ENCODE data around the gene NFASC.

NFASC gene

DNA sequence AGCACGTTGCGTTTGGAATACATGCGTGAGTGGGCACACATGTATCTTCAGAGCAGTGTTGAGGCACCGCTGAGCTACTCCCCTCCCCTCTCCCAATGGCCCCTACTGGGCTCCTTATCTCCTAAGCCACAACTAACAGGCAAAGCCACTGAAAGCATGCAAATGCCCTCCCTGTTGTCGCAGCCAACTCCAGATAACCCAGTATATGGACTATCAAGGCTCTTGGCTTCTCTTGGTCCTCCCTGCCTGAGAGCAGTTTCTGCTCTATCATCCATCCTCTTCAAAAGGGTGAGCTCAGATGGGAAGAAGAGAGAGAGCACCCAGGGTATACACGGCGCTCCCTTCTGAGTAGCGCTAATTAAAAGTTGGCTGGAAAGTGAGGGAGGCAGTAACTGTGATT, 113.8 kb downstream of the NFASC start:
- no peak for DNase-seq

DNA sequence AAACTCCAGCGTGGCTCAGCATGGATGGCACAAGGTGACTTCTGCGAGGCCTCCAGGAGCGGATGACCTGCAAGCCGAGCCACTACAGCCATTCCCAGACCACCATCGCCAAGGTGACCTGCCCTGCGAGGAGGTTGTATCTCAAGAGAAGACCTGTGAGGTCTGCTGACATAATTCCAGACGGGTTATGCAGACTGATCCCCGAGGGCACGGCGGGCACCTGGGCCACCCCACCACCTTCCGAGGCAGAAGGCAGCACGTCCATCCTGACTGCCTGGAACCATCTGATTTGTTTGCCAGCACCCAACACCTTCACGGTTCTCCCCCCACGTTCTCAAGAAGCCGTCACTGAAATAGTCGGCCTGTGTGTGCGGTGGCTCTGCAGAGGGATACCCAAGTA, 115.5 kb downstream of the NFASC start:
- no peak for DNase-seq

DNA sequence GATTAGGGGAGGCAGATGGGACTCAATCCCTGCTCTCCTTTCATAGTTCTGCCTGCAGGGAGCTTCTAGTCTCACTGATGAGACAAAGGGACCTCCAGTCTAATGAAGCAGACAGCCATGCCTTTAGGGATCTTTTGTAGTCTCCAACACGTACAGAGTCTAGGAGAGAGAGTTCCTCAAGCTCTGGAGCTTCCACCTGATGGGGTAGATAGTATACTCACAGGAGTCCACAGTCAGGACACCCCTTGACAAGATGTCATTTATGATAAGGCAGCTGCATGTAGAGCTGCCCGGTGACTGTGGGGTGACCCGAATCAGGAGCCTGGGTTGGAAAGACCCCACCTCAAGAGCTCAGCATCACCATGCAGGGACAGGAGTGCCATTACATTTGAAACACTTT, 117.0 kb downstream of the NFASC start:
- DNase-seq: no peak

DNA sequence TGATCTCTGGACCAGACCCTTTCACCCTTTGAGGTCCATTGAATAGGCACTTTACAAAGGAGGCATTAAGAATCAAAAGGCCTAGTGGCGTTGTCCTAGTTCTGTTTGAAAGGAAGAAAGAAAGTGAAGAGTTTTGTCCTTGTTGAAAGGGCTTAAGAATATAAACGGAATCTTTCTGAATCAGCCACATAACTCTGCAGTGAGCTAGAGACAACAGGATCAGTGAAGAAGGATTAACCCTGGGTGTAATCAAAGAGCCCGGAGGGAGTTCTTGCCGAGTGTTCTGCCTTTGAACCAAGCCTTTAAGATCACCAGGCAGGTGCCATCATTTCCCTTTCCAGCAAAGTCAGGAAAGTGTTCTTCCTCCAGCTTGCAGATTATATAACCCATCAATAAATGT, 117.5 kb downstream of the NFASC start:
- no peak for DNase-seq

DNA sequence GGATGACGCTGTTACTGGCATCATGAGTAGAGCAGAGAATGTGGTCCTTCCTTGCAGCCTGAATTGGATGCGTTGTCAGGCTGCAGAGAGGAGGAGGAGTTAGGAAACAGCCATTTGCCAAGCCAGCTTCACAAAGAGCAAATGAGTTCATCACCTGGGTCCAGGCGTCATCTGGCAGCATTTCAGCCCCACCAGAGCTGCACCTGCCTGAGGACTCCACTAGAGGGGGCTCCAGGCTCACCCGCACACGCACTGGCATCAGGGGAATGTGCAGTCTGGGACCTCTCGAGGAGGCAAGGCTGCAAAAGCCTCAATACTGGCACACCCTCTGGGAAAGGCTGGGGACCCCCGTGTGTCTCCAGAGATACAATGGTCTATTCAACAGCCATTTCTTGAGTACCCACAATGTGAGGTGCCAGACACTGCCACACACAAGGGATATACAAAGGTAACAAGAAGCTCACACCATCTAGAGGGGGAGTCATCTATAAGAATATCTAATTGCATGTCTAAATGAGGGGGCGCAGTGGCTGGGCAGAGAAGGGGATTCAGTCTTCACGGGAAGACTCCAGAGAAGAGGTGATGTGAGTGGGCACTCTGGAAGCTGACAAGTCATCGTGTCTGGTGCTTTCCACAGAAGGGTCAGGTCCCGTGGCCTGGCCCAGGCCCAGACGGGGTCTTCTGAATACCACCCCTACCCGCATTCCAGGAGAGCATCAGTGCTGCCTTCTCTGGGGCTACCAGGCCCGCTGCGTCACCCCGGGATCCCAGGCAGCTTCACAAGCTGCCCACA, 118.8 kb downstream of the NFASC start:
- peak; percentile 12 for DNase-seq

DNA sequence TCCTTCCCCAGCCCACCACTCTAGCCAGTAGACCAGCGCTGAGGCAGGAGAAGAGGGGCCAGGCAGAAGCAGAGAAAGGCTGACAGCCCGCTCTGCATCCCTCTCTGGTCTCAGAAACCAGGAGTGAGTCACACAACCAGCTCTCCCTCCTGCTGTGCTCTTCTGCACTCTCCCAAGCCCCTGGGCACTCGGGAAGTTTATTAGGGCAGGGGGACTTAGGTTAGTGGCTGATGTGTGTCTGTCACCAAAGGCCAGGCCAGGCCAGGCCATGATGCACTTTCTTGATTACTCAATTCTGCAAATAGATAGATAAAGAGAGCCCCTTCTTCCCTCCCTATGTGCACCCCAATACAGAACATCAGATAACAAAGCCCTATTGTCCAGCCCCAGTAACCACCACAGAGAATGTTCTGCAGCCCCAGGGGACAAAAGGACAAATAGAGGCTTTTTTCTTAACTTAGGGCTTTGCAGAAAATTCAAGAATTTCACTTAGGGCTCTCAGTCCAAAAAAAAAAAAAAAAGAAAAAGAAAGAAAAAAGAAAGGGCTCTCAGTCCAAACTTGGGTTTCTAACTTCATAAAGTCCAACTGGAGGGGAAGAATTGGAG, 119.5 kb downstream of the NFASC start:
- no peak for DNase-seq

DNA sequence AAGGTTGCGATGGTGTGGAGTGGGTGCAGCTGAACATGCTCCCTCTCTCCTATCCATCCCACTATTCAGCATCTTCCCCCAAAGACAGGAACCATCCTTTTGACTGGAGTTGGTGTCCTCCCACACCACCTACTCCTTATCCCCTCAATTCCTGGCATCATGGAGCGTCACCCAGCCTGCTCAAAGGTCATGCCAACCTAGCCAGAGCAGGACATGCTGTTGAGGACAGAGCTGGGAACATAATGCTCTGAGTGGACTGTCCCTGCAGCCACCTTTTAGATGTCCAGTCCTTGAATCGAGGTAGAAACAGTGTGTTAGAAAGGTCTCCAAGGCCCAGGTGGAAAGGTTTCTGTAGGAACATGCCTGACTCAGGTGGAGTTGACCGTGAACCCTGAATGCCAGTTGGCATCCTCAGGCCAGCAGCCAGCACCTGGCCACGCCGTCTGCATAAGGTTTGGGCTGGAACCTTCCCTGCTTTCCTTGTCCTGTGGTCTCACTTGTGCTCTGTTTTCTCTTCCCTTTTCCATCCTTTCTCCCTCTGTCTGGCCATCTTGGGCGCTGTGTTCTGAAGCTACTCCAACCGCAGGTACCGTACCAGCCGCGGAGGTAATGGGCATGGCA, 120.2 kb downstream of the NFASC start:
- no peak for DNase-seq

DNA sequence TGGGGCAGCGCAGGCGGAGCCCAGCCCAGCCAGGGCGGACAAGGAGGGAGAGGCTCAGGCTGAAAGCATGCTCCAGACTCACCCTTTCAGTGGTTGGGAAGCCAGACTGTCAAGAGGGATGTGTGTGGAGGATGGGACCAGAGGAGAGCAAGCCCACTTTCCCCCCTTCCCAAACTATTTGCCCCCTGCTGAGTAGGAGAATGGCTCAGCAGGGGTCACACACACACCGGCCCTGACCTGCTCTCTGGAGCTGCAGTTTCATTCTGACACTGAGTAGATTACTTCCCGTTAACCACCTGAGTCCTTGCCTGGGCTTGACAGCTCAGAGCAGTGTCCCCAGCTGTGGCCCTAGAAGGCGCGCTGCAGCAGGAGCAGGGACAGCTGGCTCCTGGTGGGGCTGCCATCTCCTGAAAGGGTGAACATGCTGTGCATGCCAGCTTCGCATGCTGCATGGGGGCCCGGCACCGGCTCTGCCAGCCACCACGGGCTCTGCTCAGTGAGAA, 120.7 kb downstream of the NFASC start:
- DNase-seq: no peak

DNA sequence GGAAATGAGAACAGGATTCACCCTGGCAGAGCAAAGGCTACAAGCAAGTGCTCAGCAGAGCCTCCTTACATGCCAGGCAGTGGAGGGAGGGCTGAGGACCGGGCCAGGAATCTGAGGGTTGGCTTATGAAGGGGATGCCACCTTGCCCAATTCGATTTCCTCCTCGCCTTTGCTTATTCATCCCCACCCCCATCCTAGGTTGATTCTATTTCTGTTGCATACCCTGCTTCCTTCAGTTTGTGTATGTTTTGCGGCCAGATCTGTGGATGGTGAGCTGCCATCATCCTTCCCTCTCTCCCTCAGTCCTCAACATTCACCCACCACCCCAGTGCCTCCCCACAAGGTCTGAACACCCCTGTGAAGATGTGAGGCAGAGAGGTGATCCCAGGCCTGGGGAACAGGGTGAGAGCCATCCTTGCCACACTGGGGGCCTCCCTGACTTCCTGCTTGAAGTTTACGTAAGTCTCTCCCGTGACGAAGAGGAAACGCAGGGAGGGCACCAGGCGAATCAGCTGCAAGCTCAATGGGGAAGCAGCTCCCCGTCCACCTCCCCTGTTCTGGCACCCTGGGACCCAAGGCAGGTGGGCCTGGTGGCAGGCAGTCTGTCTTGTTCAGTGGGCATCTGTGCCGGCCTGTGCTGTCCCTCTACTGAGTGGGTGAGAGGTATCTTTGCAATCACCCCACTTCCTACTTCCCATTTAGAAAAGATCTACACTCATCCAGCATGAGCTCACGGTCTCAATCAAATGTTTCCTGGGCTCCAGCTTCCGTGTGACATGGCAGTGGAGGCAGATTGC, 121.7 kb downstream of the NFASC start:
- DNase-seq: no peak

DNA sequence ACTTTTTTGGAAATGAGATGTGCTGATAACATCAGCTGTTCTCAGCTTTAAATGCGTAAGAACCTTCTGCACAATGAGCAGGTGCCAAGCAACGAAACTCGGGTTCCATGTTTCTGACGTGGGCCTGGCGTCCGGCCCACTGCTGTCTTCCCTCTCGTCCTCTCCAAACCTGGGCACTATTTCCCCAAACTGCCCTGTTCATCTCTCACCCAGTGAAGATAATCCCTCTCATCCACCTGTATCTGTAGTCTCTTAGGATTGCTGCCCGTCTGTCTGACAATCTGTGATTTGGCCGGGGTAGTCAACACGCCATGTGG, 122.3 kb downstream of the NFASC start:
- no peak for DNase-seq

DNA sequence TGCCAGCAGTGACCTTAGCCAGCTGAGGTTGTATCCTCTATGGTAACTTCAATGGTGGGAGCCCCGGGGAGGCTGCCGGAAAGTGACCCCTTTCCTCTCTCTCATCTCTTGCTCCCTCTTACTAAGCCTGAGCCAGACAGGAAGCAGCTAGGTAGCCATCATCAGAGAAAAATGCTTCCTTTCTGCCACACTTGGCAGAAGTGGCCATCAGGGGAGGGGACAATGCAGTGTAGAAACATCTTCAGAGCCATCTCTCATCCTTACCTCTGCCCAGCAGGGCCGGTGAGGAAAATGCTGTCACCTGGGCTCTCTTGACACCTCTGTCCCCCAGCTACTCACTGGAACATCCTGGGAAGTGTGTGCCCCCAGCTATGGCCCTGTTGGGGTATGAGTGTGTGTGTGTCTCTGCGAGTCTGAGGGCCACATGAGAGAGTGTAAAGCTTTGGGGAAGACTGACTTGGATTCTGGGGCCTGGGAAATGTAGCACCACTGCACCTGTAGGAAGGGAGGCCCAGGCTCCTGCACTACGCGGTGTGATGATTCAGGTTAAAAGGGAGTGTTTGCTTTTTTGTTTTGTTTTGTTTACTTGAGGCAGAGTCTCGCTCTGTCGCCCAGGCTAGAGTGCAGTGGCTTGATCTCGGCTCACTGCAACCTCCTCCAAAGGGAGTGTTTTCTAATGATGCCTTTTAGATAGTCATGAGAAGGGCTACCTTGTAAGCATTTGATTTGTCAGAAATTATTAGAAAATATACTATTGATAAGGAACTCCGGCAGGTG, 123.6 kb downstream of the NFASC start:
- DNase-seq: no peak

DNA sequence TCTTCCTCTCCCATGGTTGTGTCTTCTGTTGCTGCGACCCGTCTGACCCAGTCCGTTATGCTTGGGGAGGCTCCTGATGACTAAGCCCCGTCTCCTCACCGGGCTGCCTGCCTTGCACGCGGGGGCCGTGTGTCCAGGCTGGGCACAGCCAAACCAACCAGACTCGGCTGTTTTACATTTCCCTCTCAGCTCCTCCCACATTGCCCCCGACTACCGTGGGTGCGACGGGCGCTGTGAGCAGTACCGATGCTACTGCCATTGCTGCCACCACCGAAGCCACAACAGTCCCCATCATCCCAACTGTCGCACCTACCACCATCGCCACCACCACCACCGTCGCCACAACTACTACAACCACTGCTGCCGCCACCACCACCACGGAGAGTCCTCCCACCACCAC, 126.3 kb downstream of the NFASC start:
- DNase-seq: no peak

DNA sequence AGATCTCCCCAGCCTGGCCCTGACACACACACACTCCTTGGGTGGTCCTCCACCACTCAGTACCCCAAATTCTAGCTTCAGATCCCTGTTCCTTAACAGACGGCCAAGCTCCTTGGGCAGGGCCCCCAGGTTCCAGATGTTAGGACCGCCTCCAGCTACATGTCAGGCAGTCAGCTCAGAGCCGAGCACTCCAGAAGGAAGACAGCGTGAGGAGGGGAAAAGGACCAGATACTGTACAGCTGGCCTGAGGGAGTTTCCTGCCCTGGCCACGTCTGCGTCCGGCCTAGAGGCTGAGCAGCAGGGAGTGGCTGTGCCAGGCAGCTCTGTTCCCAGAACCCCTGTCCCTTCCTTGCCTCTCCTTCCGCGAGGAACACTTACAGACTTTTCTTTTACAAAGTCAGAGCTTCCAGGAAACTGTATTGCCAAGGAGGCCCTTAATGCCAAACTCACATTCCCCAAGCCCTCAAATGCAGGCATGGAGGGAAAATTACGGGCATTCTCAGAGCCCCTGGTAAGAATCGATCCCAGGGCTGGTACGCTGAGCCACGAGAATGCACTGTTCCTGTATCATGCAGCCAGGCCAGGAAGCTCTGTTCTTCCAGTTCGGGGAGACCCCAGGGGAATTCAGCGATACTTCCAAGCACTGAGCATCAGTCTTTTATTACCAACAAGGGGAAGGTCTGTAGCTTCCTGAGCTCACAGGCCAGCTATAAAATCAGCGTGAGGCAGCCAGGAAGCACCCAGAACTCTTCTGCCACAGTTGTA, 127.1 kb downstream of the NFASC start:
- DNase-seq: no peak

DNA sequence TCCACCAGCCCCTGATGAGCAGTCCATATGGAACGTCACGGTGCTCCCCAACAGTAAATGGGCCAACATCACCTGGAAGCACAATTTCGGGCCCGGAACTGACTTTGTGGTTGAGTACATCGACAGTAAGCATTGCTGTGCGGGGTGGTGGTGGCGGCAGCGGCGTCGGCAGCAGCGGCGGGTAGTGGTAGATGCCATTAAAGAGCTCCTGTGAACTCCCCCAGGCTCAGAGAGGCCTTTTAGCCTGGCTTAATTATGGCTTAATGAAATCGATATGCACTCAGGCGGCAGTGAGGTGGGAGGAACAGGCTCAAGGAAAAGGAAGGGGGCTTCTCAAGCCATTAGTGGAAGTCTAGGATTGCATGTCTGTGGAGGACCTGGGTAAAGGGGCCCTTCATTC, 130.5 kb downstream of the NFASC start:
- no peak for DNase-seq

DNA sequence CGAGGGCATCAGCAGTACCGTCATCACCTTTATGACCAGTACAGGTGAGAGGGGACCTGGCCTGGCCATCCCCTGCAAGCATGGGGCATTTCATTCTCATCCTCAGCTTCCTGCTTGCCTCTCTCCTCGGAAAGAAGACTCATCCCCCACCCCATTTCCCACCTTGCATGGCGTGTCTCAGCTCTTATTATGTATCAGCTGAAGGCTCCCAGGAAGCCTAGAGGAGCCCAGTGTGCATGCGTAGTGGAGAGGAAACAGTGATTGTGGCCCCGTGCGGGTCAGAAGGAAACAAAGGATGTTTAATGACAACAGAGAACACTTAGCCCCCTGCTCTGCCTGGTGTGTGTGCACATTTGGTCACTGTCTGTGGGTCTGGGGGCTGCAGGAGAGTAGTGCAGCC, 132.0 kb downstream of the NFASC start:
- DNase-seq: no peak

DNA sequence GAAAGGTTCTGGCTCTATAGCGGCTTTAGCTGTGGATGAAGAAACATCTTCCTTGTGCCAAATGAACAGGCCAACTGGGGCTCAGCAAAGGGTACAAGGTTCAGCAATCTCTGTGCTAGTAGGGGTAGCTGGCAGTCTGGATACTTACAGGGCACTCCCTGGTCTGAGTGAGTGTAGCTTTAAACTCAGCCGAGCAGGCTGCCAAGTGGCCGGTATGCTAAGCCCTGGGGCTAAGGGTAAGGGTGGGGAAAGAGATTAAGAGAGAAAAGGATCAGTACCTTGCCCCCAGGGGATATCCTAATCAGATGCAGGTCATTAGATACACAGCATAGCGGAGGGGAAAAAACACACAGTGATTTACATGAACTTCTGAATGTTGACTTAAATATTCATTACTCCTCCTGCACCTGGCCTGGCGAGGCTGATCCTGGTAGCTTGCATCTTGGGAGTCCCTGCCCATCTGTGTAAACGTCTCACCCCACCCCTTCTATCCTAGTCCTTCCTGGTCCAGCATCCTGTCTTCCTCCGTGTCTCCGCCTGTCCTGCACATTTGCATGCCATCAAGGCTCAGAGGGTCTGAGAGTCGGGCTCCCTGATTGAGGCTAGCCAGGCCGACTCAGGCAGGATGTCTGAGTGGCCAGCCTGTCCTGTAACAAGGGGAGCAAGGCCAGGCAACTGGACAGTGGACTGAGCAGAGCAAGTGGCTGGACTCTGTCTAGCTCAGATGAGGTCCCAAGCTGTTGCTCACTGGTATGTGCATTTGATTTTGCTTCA, 132.9 kb downstream of the NFASC start:
- no peak for DNase-seq

DNA sequence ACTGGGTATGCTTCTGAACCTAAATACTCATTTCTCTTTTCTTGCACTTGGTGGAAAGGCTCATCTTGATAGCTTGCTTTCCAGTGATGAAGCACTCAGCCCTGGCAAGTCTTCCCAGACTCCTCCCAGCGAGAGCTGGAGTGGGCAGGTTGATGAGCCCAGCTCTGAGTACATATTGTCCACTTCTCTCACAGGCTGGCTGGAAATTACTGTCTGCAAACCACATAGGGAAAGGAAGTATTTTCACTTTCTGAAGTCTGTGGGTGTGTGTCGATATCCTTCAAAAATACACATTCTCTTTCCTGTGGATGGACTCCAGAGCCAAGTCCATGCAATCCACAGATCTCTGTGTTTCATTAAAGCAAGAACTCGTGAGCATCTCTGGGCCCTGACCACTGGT, 133.7 kb downstream of the NFASC start:
- no peak for DNase-seq

DNA sequence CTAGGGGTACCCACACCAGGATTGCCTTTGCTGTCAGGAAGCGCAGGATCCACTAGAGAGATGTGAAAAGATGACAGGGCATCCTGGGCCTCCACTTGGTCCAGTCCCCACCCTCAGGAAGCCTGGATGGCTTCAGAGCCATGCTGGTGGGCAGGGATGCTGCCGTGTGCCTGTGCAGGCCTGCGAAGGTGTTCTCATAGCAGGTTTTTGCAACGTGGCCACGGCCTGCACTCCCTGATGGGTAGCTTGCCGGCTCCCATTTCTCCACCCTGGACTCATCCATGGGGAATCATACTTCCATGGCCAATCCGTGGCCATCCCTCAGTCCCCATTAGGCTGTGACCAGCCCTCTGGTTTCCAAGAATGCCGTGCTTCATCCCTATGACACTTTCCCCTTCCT, 138.2 kb downstream of the NFASC start:
- no peak for DNase-seq

DNA sequence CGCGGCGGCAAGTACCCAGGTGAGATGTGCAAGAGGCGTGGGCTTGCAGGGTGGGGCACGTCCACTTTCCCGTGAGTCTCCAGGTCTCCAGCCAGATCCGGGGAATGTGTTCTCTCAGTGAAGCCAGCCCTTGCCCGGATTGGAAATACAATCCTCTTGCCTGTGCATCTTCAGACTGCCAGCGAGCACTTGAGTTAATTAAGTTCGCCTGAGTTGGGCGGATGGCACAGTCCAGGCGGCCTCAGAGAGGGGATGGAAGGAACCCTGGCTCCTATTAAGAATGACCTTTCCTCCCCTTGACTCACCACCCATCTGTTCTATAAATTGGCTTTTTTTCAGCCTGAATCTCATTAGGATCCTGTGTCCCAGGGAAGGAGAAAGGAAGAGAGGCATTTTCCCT, 139.0 kb downstream of the NFASC start:
- DNase-seq: no peak

DNA sequence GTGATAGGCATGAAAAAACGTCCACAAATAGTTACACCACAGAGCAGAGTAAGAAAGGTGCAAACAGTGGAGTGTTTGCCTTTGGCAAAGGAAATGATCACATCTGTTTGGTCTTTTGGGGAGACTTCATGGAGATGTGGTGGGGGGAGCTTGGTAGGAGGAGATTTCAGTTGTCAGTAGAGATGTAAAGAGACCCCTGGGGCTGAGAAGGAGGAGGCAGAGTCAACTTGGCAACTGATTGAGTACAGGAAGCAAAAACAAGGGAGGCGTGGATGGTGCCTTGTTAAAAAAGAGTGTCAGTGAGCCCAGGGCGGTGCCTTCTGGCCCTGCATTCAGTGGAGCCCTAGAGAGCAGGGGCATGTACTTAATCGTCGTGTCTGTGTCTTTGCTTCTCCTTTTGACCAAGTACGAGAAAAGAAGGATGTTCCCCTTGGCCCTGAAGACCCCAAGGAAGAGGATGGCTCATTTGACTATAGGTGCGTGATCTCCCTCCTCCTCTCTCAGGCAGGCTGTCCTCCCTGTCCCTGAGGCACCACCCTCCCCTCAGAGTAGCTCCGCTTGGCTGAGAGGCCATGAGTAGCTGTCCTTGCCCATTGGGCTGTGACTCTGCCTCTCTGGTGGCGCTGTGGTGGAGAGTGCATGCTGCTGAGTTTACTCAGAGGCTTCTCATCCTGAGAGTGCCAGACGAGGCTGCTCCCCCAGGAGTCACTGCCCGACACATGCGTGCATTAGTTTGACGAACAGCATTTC, 141.9 kb downstream of the NFASC start:
- DNase-seq: no peak

Data from T-helper 9 cell (primary cell).